Measurements from ENCODE around the gene SUPT5H. TPM values are rescaled to one million over a fixed set of nuclear protein-coding genes. Genes with fewer than 3 reads are reported as not detected.

Gene SUPT5H
- total RNA-seq (ENCODE audit: low replicate concordance) = 56.4 and 138 TPM in 2 replicates

DNA sequence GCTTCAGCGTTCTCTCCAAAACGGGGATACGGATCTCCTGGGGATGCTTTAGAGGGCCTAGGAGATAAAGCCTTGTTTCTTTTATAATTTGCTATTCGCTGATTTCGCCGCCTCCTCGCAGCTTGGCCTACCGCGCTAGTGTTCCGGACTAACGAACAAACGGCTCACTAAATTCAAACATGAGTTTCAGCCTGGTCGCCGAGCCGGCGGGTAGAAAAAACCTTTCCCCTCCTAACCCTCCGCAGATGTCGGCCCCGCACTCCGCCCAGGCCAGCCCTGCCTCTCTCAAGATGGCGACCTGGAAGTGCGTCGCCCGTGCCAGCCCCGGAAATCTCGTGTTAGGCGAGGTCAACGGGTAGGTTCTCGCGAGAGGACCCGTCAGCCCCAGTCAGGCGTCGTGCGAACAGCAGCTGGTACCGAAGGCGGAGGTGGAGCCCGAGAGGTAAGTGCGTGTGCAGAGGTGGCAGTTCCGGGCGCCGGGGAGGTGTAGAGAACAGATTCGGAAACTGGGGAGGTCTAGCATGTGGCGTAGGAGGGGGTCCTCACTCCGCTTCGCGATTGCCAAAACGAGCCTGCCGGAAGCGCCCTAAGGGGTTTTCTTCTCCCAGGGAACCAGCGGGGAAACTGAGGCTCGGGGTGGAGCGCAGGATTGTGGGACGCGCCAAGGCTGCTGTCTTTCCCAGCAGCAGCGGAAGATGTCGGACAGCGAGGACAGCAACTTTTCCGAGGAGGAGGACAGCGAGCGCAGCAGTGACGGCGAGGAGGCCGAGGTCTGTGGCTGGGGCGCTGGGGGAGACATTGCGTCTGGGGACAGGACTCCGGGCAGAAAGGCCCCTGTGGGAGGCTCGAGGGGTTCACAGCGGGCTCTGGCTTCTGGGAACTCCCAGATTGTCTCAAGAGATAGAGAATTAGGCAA is at the start of gene SUPT5H:
Gene SUPT5H (plus strand): TSS at position 387 of the 916 bp plus-strand sequence. CDS start 309 bp downstream, at position 696.

DNA sequence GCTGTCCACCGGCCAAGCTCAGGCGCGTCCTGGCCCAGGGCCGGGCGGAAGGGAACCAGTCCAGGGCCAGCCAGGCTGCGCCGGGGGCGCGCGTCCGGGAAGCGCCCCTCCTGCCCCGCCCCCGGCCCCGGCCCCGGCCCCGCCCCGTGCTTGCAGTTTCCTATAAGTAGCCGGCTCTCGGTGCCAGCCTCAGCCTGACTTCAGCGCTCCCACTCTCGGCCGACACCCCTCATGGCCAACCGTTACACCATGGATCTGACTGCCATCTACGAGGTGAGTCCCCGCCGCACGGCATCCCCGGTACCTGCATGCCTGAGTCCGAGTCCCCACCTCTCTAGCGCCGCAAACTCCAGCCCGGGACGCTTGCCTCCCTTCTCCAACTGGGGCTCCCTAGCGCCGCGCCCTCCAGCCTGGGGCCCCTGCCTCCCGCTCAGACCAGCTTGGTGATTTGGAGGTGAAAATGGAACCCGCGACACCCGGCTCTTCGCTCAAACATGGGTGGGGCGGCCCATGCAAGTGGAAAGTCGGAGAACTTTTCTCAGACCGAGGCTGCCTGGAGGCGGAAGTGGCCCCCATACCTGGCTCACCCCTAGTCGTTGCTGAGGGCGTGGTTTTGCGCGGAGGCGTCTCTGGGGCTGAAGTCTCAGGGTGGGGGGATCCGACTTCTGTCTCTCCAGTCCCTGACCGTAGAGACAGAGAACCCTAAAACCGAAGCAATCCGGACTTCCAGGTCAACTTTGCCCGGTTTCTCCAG is 38.5 kb upstream of the SUPT5H start, which contains the start of gene ZFP36:
Gene ZFP36 (plus strand): TSS at position 192 of the 754 bp plus-strand sequence. CDS start 58 bp downstream, at position 250.

DNA sequence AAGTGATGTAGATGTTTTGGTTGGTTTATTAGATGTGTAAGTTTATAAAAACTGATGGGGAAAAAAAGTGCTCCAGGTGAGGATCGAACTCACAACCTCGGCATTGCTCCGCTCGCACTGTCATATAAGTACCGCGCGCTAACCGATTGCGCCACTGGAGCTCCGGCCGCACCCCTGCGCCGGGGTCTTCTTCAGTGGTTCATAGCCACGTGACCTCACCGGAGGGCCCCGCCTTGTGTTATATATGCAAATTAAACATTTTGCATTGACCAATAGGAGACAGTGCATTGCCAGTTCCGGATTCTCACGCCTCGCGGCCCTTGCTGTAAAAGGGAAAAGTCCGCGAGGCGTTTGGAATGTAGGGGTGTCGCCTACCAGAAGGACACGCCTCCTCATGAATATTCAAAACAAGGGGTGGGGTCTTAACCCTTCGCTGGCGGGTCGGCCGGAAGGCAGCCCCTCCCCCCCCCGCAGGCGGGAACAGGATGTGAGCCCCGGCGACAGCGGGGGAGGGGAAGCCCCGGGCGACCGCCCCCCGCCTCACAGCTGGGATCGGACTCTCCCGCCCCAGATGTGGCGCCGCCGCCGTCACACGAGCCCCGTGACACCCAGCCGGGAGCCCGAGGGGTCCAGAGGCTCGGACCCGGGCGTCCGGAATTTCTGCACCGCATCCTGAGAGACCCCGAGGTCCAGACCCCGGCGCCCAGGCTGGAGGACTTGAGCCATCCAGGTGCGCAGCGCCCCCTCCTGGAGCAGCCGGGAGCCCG is 33.1 kb upstream of the SUPT5H start, which contains the start of gene PLEKHG2:
Gene PLEKHG2 (plus strand): TSS at position 570 of the 767 bp plus-strand sequence. CDS start 1,418 bp downstream, outside the sequence.

DNA sequence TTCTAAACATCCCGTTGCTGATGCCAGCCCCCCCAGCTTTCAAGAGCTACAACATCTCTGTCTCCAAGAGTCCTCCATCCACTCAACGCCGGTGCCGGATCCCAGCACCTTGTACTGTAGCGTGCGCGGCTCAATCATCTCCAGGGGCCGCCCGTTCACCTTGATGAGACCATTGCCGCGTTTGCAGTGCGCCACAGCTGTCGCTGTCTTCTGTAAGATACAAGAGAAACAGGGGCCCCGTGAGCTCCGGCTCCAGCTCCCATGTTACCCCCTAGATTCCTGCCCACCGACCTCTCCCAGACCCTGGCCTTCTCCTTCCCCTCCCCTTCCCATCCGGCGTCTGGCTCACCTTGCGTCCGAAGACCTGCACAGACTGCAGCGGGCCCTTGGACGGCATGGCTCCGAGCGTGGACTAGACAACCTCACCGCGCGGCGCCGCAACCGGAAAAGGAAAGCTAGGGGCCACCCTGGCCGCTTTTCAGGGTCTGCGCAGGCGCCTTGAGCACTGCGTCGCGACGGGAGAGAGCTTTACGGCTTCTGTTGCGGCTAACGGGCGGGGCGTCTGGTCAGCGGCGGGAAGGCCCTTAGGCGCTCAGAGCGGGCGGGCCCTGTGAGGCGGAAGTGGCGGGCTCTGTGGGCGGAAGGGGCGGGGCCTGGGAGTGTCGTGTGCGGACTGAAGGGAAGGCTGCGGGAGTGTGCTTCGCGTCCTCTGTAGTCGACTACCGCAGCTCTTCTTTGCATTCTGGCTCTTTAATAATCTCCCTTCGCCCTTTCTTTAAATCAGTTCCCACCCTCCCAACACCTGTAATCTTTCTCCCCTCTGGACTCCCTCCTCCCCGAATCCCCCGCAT is 9.7 kb upstream of the SUPT5H start, which contains the start of gene RPS16:
Gene RPS16 (minus strand): TSS at position 451 of the 851 bp plus-strand sequence. CDS start 54 bp downstream, at position 397.

DNA sequence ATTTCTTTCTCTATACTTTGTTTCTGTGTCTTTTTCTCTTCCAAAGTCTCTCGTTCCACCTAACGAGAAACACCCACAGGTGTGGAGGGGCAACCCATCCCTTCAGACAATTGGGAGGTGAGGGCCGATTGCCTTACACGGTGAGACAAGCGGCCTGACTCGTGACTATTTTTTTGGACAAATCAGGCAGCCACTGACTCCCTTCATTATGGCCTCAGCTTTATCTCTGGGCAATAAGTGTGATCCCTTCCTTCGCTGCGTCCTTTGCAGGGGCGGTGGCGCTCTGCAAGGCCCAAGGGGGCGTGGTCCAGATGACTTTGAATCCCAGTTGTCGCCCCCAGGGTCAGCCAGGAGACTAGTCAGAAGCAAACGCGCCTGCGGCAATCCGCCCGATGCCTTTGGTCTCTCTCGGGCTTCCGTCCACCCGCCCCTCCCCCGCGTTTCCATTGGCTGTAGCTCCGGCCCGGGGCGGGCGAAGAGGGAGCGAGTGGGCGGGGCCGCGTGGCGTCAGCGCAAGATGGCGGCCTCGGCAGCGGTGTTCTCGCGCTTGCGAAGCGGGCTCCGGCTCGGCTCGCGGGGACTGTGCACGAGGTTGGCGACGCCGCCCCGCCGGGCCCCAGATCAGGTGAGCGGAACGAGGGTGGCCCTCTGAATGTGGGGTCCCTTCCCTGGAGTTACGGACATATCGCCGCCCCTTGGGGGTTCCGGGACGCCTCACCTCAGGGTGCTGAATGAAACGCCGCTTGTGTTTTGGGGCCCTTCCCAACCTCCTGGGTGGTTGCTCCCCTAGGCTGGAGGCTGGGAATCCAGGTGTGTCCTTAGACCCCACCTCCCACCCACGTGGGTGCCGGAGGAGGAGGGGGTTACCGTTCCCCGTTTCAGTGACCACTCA is 35.2 kb downstream of the SUPT5H start, which contains the start of gene TIMM50:
Gene TIMM50 (plus strand): TSS at position 502 of the 892 bp plus-strand sequence. CDS start 16 bp downstream, at position 518.

DNA sequence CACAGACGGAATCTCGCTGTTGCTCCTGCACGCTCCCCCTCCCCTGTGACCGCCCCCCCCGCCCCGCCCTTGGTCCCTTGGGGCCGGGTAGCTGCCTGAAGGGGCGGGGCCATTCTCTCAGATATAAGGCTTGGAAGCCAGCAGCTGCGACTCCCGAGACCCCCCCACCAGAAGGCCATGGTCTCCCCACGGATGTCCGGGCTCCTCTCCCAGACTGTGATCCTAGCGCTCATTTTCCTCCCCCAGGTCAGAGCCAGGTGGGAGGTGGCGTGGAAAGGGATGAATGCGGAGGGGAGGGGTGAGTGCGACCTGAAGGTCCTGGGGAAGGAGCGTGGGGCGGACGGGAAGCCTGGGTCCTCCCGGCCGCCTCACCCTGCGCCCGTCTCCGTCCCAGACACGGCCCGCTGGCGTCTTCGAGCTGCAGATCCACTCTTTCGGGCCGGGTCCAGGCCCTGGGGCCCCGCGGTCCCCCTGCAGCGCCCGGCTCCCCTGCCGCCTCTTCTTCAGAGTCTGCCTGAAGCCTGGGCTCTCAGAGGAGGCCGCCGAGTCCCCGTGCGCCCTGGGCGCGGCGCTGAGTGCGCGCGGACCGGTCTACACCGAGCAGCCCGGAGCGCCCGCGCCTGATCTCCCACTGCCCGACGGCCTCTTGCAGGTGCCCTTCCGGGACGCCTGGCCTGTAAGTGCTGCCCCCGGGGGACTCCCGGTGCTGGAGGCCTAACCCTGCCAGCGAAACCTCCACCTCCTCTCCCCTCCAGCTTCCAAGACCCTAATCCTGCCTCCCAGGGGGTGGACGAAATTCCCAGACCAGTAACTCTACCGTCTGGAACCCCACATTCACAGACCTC is 53.6 kb downstream of the SUPT5H start, which contains the start of gene DLL3:
Gene DLL3 (plus strand): TSS at position 150 of the 845 bp plus-strand sequence. CDS start 28 bp downstream, at position 178.

DNA sequence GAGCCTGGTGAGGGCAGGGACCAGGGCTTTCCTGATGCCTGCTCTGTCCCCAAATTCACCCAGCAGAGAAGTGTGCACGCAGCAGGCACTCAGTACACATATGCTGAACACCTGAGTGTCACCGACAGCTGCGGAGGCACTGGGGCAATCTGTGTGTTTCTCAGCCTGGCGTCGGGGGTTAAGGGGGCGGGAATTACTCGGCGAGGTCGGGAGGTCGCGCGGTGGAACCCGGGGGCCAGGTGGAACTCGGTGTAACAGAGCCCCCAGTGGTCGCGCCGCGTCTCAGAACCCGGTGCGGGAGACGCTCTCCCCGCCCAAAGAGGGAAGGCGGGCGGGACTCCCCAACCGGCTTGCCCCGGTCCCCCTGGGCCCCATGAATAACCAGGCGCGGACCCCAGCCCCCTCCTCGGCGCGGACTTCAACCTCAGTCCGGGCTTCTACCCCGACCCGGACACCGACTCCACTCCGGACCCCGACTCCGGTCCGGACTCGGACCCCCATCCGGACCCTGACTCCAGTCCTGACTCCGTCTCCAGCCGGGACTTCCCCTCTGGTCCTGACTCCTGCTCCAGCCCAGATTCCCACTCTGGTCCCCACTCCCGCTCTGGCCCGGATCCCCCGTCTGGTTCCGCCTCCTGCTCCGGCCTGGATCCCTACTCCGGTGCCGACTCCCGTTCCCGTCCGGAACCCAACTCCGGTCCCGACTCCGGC is 69.6 kb downstream of the SUPT5H start, which contains the start of gene SELENOV:
Gene SELENOV (plus strand): TSS at position 300 of the 711 bp plus-strand sequence. CDS start 74 bp downstream, at position 374.

Other genes starting within 250 kb of the SUPT5H start
- gene NCCRP1, start 248.6 kb upstream of the SUPT5H start, total RNA-seq (ENCODE audit: low replicate concordance) = not detected in 2 replicates
- not detected in 2 replicates for gene SYCN, start 241.3 kb upstream of the SUPT5H start, total RNA-seq (ENCODE audit: low replicate concordance)
- gene IFNL3, start 200.6 kb upstream of the SUPT5H start, total RNA-seq (ENCODE audit: low replicate concordance) = not detected in 2 replicates
- not detected in 2 replicates for gene IFNL4, start 196.7 kb upstream of the SUPT5H start, total RNA-seq (ENCODE audit: low replicate concordance)
- not detected in 2 replicates for gene IFNL2, start 177.2 kb upstream of the SUPT5H start, total RNA-seq (ENCODE audit: low replicate concordance)
- gene IFNL1, start 149.2 kb upstream of the SUPT5H start, total RNA-seq (ENCODE audit: low replicate concordance) = not detected in 2 replicates
- gene LRFN1, start 124.7 kb upstream of the SUPT5H start, total RNA-seq (ENCODE audit: low replicate concordance) = 0.08 and 0.12 TPM in 2 replicates
- 0.60 and 0.70 TPM in 2 replicates for gene GMFG, start 109.5 kb upstream of the SUPT5H start, total RNA-seq (ENCODE audit: low replicate concordance)
- 22.5 and 38.7 TPM in 2 replicates for gene SAMD4B, start 103.2 kb upstream of the SUPT5H start, total RNA-seq (ENCODE audit: low replicate concordance)
- gene PAF1, start 54.5 kb upstream of the SUPT5H start, total RNA-seq (ENCODE audit: low replicate concordance) = 40.4 and 86.8 TPM in 2 replicates
- gene MED29, start 54.2 kb upstream of the SUPT5H start, total RNA-seq (ENCODE audit: low replicate concordance) = 9.4 and 11.0 TPM in 2 replicates
- gene ZFP36, start 38.7 kb upstream of the SUPT5H start, total RNA-seq (ENCODE audit: low replicate concordance) = 0.60 and 3.7 TPM in 2 replicates
- gene PLEKHG2, start 32.9 kb upstream of the SUPT5H start, total RNA-seq (ENCODE audit: low replicate concordance) = 5.1 and 20.7 TPM in 2 replicates
- 185 and 379 TPM in 2 replicates for gene RPS16, start 9.6 kb upstream of the SUPT5H start, total RNA-seq (ENCODE audit: low replicate concordance)
- gene TIMM50, start 35.3 kb downstream of the SUPT5H start, total RNA-seq (ENCODE audit: low replicate concordance) = 46.9 and 63.3 TPM in 2 replicates
- 0.08 TPM in 1 of 2 replicates, not detected in the other for gene DLL3, start 53.4 kb downstream of the SUPT5H start, total RNA-seq (ENCODE audit: low replicate concordance)
- not detected in 2 replicates for gene SELENOV, start 69.6 kb downstream of the SUPT5H start, total RNA-seq (ENCODE audit: low replicate concordance)
- 2.0 and 2.9 TPM in 2 replicates for gene EID2B, start 87.3 kb downstream of the SUPT5H start, total RNA-seq (ENCODE audit: low replicate concordance)
- 3.3 and 13.4 TPM in 2 replicates for gene EID2, start 94.6 kb downstream of the SUPT5H start, total RNA-seq (ENCODE audit: low replicate concordance)
- not detected in 2 replicates for gene LGALS13, start 156.9 kb downstream of the SUPT5H start, total RNA-seq (ENCODE audit: low replicate concordance)
- gene LGALS16, start 210.3 kb downstream of the SUPT5H start, total RNA-seq (ENCODE audit: low replicate concordance) = not detected in 2 replicates